Activated T-helper 2 cell treated with anti-CD3 and anti-CD28 coated beads, Interferon-gamma antibody, Interleukin-2, Interleukin-4, amounts not matched to agents 10 μg/mL and 5 μg/mL and 100 μg/mL, durations not matched to agents 14 hours and 24 hours and 36 hours (primary cell): ENCODE measurements around the gene CCNO. TPM values are rescaled to one million over a fixed set of nuclear protein-coding genes. Genes with fewer than 3 reads are reported as not detected.
A peak's percentile ranks its signal among the peaks of the same experiment; 100 is the strongest.

Source experiments
- DNase-seq: peaks from one replicate; pipeline ENCODE4 v3.0.0; 2021; ENCODE audit warnings: low spot score
- H3K27ac Mint-ChIP-seq: one replicate; pipeline ENCODE4 v1.8.0; 2021; ENCODE audit warnings: mixed read lengths
- H3K27me3 Mint-ChIP-seq: one replicate; pipeline ENCODE4 v1.8.0; 2021; ENCODE audit warnings: low read depth, mixed read lengths
- H3K36me3 Mint-ChIP-seq: one replicate; pipeline ENCODE4 v1.8.0; 2021; ENCODE audit warnings: low read depth, mixed read lengths
- H3K4me1 Mint-ChIP-seq: one replicate; pipeline ENCODE4 v1.8.0; 2021; ENCODE audit warnings: low read depth, mixed read lengths
- H3K4me3 Mint-ChIP-seq: one replicate; pipeline ENCODE4 v1.8.0; 2021; ENCODE audit warnings: low read depth, mild to moderate bottlenecking, moderate library complexity, mixed read lengths
- H3K9me3 Mint-ChIP-seq: one replicate; pipeline ENCODE4 v1.8.0; 2021; ENCODE audit warnings: mixed read lengths
- intact Hi-C: fragments of 100-400 bp; cut with micrococcal nuclease; formaldehyde crosslinking; loops from one replicate; pipeline ENCODE4 v1.15.1; 2023
- total RNA-seq: library from RNA; stranded (reverse); gene quantifications from 2 replicates; pipeline ENCODE4 v1.2.3, GENCODE V29; 2022

CCNO gene
- total RNA-seq = 0.27 TPM in 1 of 2 replicates, not detected in the other

- peak within 1 kb of the TSS; percentile 82 for H3K4me3 Mint-ChIP-seq
- H3K4me1 Mint-ChIP-seq = peaks cover 27% of the 10 kb centered on the region
- H3K27me3 Mint-ChIP-seq = peaks cover 79% of the 10 kb centered on the region
- peak; percentile 64 for DNase-seq
- H3K36me3 Mint-ChIP-seq = peaks cover 3% of the 10 kb centered on the region
- H3K9me3 Mint-ChIP-seq = no peaks in the 10 kb centered on the region
- intact Hi-C loops = loop anchor here (5.0 kb wide), 2 partner anchors 74 to 921 kb away; partner anchors contain the start of genes ARL15, DHX29 and MTREX
- peak within 1 kb of the TSS; percentile 17 for H3K27ac Mint-ChIP-seq
Measured at GRCh38 chr5:55232985-55233928, at the start of gene CCNO. Gene CCNO, minus strand, starts transcription at chr5:55233608. Its CDS starts 85 bp downstream, at chr5:55233523.

DNA sequence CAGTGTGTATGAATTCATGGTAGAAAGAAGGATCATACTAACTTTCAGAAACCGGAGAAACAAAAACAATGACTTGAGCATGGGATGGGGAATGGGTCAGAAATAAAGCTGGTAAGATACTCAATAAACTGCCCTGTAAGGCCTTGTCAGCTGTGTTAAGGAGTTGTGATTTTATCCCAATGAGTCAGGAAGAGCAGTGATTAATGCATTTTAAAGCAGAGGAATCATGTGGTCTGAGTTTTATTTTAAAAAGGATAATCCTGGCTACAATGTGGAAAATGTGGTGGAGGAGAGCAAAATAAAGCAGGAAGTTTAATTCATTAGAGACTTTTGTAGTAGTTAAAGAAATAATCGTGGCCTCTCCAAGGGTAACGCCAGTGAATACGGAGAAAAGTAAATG is 45.4 kb upstream of the CCNO start:
- no peak overlapping the region for H3K4me3 Mint-ChIP-seq
- peaks cover 65% of the 10 kb centered on the region for H3K36me3 Mint-ChIP-seq

GRCh38 chr5:55276771-55277170 is 43.4 kb upstream of the CCNO start:
- no peak for DNase-seq
- Mint-ChIP-seq H3K27me3 (no peaks in the 10 kb centered on the region), H3K9me3 (no peaks in the 10 kb centered on the region), H3K4me3 (no peak overlapping the region), H3K27ac (no peak overlapping the region), H3K4me1 (peaks cover 2% of the 10 kb centered on the region), H3K36me3 (peaks cover 62% of the 10 kb centered on the region)
- intact Hi-C loops = no loop called here

More for the DNA sequence above, 45.4 kb upstream of the CCNO start:
- peaks cover 2% of the 10 kb centered on the region for H3K4me1 Mint-ChIP-seq
- intact Hi-C loops = no loop called here
- H3K9me3 Mint-ChIP-seq = no peaks in the 10 kb centered on the region
- H3K27me3 Mint-ChIP-seq = no peaks in the 10 kb centered on the region
- H3K27ac Mint-ChIP-seq = no peak overlapping the region
- no peak for DNase-seq

DNA sequence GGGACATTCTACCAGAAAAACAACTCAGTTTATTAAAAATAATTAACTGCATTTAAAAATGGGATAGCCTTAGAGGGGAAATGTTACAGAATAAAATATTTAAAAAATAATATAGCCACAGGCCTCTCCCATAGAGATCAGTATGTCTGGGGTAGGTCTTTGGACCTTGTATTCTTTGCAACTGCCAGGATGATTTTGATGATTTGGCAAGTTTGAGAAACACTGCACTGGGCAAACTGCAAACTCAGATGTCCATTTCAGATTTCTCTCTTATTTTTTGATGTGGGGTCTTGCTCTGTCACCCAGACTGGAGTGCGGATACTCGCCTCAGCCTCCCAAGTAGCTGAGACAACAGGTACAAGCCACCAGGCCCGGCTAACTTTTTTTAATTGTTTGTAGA is 24.9 kb upstream of the CCNO start:
- H3K27me3 Mint-ChIP-seq = no peaks in the 10 kb centered on the region
- H3K36me3 Mint-ChIP-seq = peaks cover 53% of the 10 kb centered on the region
- H3K4me3 Mint-ChIP-seq = no peak overlapping the region
- intact Hi-C loops = no loop called here
- no peak for DNase-seq
- no peaks in the 10 kb centered on the region for H3K9me3 Mint-ChIP-seq
- H3K27ac Mint-ChIP-seq = no peak overlapping the region
- no peaks in the 10 kb centered on the region for H3K4me1 Mint-ChIP-seq

- intact Hi-C loops = no loop called here
- H3K27ac Mint-ChIP-seq = no peak overlapping the region
- H3K4me1 Mint-ChIP-seq = no peaks in the 10 kb centered on the region
- H3K27me3 Mint-ChIP-seq = no peaks in the 10 kb centered on the region
- H3K9me3 Mint-ChIP-seq = no peaks in the 10 kb centered on the region
- DNase-seq = no peak
- H3K36me3 Mint-ChIP-seq = peaks cover 33% of the 10 kb centered on the region
- H3K4me3 Mint-ChIP-seq = no peak overlapping the region
Measured at GRCh38 chr5:55254802-55255201, 21.4 kb upstream of the CCNO start.

DNA sequence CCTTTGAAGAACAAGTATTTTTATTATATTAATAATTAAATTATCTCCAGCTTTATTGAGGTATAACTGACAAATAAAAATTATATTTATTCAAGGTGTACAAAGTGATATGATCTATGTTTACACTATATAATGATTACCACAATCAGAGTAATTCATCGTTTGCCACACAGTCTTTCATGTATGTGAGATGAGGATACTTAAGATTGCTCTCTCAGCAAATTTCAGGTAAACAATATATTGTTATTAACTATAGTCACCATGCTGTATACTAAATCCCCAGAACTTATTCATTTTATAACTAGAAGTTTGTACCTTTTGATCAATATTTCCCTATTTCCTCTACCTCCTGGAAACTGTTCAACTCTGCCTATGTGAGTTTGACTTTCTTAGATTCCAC is 16.7 kb upstream of the CCNO start:
- H3K4me1 Mint-ChIP-seq = no peaks in the 10 kb centered on the region
- no peak overlapping the region for H3K27ac Mint-ChIP-seq
- H3K4me3 Mint-ChIP-seq = no peak overlapping the region
- intact Hi-C loops = no loop called here
- H3K36me3 Mint-ChIP-seq = peaks cover 9% of the 10 kb centered on the region
- peaks cover 18% of the 10 kb centered on the region for H3K9me3 Mint-ChIP-seq
- peaks cover 27% of the 10 kb centered on the region for H3K27me3 Mint-ChIP-seq
- no peak for DNase-seq

GRCh38 chr5:55241746-55242145 is 8.3 kb upstream of the CCNO start:
- peaks cover 62% of the 10 kb centered on the region for H3K27me3 Mint-ChIP-seq
- no peak overlapping the region for H3K27ac Mint-ChIP-seq
- H3K4me3 Mint-ChIP-seq = no peak overlapping the region
- no peaks in the 10 kb centered on the region for H3K9me3 Mint-ChIP-seq
- intact Hi-C loops = no loop called here
- no peak for DNase-seq
- H3K36me3 Mint-ChIP-seq = no peaks in the 10 kb centered on the region
- no peaks in the 10 kb centered on the region for H3K4me1 Mint-ChIP-seq

DNA sequence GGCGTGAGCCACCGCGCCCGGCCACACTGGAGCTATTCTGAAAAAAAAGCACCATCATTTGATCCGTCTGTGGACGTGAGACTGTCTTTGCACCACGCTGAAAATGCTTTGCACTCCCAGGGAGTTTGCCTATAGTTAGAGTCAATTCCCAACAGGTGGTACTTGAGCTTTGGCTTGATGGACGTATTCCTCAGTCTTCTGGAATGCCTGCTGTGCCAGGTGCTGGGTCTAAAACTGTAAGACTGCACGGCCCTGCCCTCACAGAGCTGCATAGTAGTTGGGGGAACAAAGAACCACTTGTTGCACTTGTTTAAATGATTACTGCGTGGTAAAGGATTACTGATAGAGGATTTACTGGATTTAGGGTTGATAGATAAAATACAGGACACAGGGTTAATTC is 3.4 kb upstream of the CCNO start:
- peaks cover 65% of the 10 kb centered on the region for H3K27me3 Mint-ChIP-seq
- H3K4me1 Mint-ChIP-seq = peaks cover 15% of the 10 kb centered on the region
- no peak overlapping the region for H3K4me3 Mint-ChIP-seq
- no peak overlapping the region for H3K27ac Mint-ChIP-seq
- H3K9me3 Mint-ChIP-seq = no peaks in the 10 kb centered on the region
- peaks cover 3% of the 10 kb centered on the region for H3K36me3 Mint-ChIP-seq
- DNase-seq = no peak
- intact Hi-C loops = no loop called here

DNA sequence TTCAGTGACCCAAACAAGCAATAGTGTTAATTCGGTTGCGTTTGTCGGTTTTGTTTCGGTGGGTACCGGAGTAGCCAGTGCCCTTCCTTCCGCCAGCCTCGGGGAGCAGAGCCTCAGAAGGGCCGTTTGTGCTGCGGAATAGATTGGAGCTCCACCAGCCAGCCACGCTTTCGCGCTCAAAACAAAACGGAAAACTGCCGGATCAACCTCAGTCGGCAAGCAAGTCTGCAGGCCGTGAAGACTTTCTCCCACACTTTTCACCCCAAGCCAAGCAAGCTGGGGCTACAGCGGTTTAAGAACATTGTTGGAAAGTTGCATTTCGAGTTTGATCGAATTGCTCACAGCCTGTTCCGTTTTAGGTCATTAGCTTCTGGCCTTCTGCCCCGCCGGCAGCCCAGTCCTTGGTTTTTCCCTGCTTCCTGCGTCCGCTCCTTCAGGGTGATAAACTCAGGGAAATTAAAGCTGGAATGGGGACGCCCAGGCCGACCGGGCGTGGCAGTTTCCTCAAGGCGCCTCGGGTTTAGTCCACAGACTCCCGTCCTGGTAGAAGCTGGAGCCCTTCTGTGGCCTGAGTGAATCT is 803 bp upstream of the CCNO start:
- peaks cover 3% of the 10 kb centered on the region for H3K36me3 Mint-ChIP-seq
- H3K4me1 Mint-ChIP-seq = peaks cover 27% of the 10 kb centered on the region
- no peak for DNase-seq
- no peaks in the 10 kb centered on the region for H3K9me3 Mint-ChIP-seq
- H3K27ac Mint-ChIP-seq = peak overlapping the region; percentile 17
- H3K27me3 Mint-ChIP-seq = peaks cover 76% of the 10 kb centered on the region
- H3K4me3 Mint-ChIP-seq = peak overlapping the region; percentile 81
- intact Hi-C loops = loop anchor here (5.0 kb wide), 2 partner anchors 73 to 922 kb away; partner anchors contain the start of genes ARL15, DHX29 and MTREX

DNA sequence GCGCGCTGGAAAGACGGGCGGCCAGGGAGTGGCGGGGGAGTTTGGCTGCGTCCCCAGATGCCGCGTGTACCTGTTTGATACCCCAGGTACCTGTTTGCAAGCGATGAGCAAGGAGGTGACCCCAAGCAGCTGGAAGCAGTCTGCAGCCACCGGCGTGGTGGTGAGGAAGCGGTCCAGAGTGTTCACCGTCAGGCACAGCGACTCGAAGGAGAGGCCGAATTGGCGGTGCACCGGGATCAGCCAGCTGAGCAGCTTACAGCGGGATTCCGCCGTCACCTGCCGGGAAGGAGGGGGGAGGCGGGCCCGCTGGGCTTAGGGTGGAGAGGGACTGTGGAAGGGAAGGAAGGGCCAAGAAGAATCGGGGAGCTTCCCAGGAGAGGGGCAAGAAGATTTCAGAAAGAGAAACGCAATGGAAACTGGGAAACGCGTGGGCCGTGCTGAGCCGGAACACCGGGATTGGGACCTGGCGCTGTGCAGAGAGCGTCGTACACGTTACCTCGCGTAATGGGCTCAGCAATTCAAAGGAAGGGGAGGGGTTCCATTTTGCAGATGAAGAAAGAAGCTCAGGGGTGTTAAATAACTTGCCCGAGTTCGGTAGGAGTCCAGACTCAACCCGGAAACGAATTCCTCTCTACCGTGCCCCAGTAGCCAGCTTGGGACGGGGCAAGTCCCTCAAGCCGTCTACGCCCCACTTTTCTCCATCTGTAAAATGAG is 980 bp downstream of the CCNO start:
- H3K4me1 Mint-ChIP-seq = peaks cover 34% of the 10 kb centered on the region
- peaks cover 3% of the 10 kb centered on the region for H3K36me3 Mint-ChIP-seq
- peak overlapping the region; percentile 33 for H3K27ac Mint-ChIP-seq
- H3K4me3 Mint-ChIP-seq = peak overlapping the region; percentile 82
- H3K9me3 Mint-ChIP-seq = no peaks in the 10 kb centered on the region
- peak; percentile 18 for DNase-seq
- intact Hi-C loops = loop anchor here (5.0 kb wide), 2 partner anchors 75 to 920 kb away; partner anchors contain the start of genes ARL15, DHX29 and MTREX
- peaks cover 82% of the 10 kb centered on the region for H3K27me3 Mint-ChIP-seq

DNA sequence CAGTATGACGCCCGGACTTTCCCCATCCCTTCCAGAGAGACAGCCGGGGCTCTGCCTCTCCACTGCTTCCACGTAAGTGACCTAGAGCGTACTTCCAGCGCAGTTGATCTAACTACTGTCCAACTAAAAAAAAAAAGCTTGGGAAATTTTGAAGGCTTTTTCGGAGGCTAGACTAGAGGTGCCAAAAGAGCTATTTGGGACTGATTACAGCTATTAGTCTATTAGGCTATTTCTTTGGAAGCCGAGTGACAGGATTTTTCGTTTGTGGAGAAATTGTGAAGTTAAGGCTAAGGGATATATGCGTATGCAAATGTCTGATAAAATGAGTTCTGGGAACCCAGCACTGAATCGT is 1.5 kb downstream of the CCNO start:
- Mint-ChIP-seq H3K4me3 (peak overlapping the region; percentile 82), H3K36me3 (peaks cover 3% of the 10 kb centered on the region), H3K27ac (peak overlapping the region; percentile 33), H3K9me3 (no peaks in the 10 kb centered on the region), H3K27me3 (peaks cover 80% of the 10 kb centered on the region), H3K4me1 (peaks cover 34% of the 10 kb centered on the region)
- intact Hi-C loops = loop anchor here (1.0 to 5.0 kb wide), 3 partner anchors 9 to 920 kb away; partner anchors contain the start of genes ARL15, DHX29 and MTREX
- DNase-seq = no peak

DNA sequence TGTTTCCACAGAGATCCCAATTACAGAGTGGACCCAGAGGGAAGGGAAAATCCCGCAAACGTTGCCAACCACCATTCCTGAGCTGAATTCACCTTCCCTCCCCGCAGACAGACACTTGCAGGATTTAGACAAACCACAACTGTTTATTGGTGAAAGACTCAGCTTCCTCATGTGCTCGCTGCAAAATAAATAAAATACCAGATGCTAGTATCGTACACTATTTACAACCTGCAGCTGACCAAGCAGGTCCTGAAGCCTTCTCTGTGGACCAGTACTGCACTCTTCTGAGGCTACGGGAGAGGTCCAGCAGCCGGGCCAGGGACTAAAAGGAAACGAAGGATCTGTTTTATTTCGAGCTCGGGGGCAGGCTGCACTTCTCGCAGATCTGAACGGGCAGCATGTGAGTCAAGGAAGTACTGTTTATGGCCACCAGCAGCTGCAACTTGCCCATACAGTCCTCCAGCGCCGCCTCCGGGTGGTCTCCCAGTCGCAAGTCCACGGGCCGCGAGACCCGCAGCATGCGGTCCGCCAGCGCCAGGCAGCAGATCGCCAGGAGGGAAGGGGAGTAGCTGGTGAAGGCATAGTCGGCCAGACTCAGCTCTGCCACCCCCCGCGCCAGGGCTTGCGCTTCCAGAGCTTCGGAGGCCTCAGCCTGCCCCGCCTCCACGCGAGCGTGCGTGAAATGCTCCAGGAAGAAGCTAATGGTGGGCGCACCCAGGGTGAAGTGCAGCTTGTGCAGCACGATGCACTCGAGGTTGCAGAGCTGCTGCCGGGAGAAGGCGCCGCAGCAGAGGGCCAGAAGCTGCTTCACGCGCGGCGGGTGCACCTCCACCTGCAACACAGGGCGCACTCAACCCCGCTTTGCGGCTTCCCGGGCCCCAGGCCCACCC is 2.1 kb downstream of the CCNO start:
- no peaks in the 10 kb centered on the region for H3K9me3 Mint-ChIP-seq
- H3K36me3 Mint-ChIP-seq = peaks cover 3% of the 10 kb centered on the region
- H3K27me3 Mint-ChIP-seq = peaks cover 76% of the 10 kb centered on the region
- DNase-seq = peak; percentile 20
- H3K4me1 Mint-ChIP-seq = peaks cover 35% of the 10 kb centered on the region
- H3K27ac Mint-ChIP-seq = no peak overlapping the region
- H3K4me3 Mint-ChIP-seq = peak overlapping the region; percentile 82
- intact Hi-C loops = loop anchor here (1.0 to 5.0 kb wide), 3 partner anchors 8 to 919 kb away; partner anchors contain the start of genes ARL15, DHX29 and MTREX
